Spinal cord (tissue), 10 donors: ENCODE results near the gene SQSTM1. TPM values are rescaled to one million over a fixed set of nuclear protein-coding genes. Genes with fewer than 3 reads are reported as not detected.

Experiments used
- DNase-seq, 6 donors: peaks; one replicate each; pipeline versions ENCODE4 v3.0.0 to v3.0.0-alpha.2; 2013 to 2015; ENCODE audit warnings: low spot score in 6 of 6, low read depth in 4 of 6
- H3K27ac ChIP-seq: one replicate; pipeline ENCODE4 v1.5.1; 2013; ENCODE audit warnings: low read depth, low read length, control low read depth
- H3K27me3 ChIP-seq: one replicate; pipeline ENCODE4 v1.6.1; 2013; ENCODE audit warnings: low read length; ENCODE audit not compliant: control insufficient read depth, insufficient read depth
- H3K36me3 ChIP-seq: one replicate; pipeline ENCODE4 v1.6.1; 2013; ENCODE audit warnings: low read length; ENCODE audit not compliant: control insufficient read depth, insufficient read depth
- H3K4me1 ChIP-seq: one replicate; pipeline ENCODE4 v1.6.1; 2013; ENCODE audit warnings: low read length; ENCODE audit not compliant: control insufficient read depth, insufficient read depth
- H3K4me3 ChIP-seq: one replicate; pipeline ENCODE4 v1.5.1; 2013; ENCODE audit warnings: low read depth, low read length, control low read depth
- H3K9me3 ChIP-seq: one replicate; pipeline ENCODE4 v1.6.1; 2013; ENCODE audit warnings: low read length; ENCODE audit not compliant: control insufficient read depth, insufficient read depth
- WGBS: methylation state at CpG from one replicate; pipeline ENCODE4 v1.1.5; 2013; ENCODE audit warnings: missing lambda C conversion rate; ENCODE audit not compliant: insufficient coverage; 5-methylcytosine and 5-hydroxymethylcytosine counted together
- polyA plus RNA-seq, 2 donors: library from polyadenylated mRNA; unstranded; fragments of 120-200 nt; gene quantifications; one replicate each; pipeline ENCODE4 v1.2.1, GENCODE V29; 2013; ENCODE audit not compliant: insufficient read length in 2 of 2
- total RNA-seq, 2 donors: library from RNA; depleted of rRNA in 1 of 2; stranded (reverse); fragments of 120-200 nt in 1 of 2; fragments of >200 nt in 1 of 2; gene quantifications; one replicate each; pipeline versions ENCODE4 v1.2.3 to v1.2.4, GENCODE V29; 2013 to 2014
- donor health status: healthy.

The SQSTM1 gene
- total and polyA plus RNA-seq, 4 donors, result 95.6 to 155 (median 119) TPM

DNA sequence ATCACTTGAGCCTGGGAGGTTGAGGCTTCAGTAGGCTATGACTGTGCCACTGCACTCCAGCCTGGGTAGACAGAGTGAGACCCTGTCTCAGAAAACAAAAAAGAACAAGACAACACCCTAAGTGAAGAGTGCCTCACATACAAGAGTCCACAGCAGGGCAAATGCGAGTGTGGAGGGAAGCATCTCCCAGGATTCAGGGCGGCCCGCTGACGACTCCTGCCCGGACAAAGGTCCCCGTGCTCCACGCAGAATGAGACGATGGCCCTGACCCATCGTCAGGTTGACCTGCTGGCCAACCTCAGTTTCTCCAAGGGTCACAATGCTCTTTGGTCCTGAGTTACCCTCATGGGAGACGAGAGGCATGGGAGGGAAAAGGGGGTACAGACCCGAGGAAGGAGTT is 19.6 kb downstream of the SQSTM1 start:
- Histone ChIP-seq H3K4me3 (no peak overlapping the region), H3K4me1 (no peaks in the 10 kb centered on the region), H3K9me3 (peaks cover 5% of the 10 kb centered on the region), H3K27me3 (no peaks in the 10 kb centered on the region), H3K27ac (no peak overlapping the region), H3K36me3 (peaks cover 80% of the 10 kb centered on the region)
- no peak for DNase-seq
- 96% methylated on average over 11 of the region's 11 CpGs for WGBS

DNA sequence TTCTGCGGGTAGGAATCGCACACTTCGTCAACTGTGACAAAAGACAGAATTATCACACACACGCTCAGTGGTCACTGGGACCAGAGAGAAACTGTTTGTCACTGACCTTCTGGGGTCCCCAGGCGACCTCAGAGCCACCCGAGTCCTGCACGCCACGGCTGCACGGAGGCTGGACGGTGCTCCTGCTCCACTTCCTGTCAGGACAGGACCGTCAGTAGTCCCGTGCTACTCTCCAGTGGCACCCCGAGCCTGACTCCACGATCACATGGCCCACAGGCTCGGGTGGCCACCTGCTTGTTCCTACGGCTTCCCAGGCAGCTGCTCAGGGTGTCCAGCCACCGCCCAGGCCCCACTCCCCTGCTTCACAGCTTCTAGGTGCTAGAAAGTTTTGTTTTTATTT is 20.1 kb downstream of the SQSTM1 start:
- 95% methylated on average over 17 of the region's 17 CpGs for WGBS
- peaks cover 5% of the 10 kb centered on the region for H3K9me3 ChIP-seq
- DNase-seq, result no peak
- no peaks in the 10 kb centered on the region for H3K4me1 ChIP-seq
- peaks cover 80% of the 10 kb centered on the region for H3K36me3 ChIP-seq
- no peaks in the 10 kb centered on the region for H3K27me3 ChIP-seq
- H3K4me3 ChIP-seq, result no peak overlapping the region
- no peak overlapping the region for H3K27ac ChIP-seq

DNA sequence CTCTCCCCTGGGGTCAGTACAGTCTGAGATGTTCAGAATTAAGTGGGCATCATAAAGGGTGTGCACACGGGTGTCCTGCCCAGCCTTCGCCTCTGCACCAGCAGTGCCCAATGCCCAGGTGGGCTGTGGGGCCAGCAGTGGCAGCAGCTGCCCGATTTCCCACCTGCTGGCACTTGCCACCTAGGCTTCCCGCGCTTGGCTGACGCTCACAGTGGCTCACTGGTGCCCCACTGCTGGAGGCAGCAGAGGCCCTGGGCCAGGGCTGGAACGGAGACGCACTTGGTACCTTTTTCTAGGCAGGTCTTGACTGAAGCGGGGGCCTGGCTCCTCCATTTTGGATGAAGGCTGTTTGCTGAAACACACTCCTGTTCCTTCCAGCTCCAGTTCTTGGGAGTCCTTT is 20.9 kb downstream of the SQSTM1 start:
- peaks cover 80% of the 10 kb centered on the region for H3K36me3 ChIP-seq
- H3K4me1 ChIP-seq, result no peaks in the 10 kb centered on the region
- no peak overlapping the region for H3K4me3 ChIP-seq
- H3K27me3 ChIP-seq, result no peaks in the 10 kb centered on the region
- DNase-seq, result no peak
- no peak overlapping the region for H3K27ac ChIP-seq
- peaks cover 5% of the 10 kb centered on the region for H3K9me3 ChIP-seq
- WGBS, result 92% methylated on average over 9 of the region's 9 CpGs

DNA sequence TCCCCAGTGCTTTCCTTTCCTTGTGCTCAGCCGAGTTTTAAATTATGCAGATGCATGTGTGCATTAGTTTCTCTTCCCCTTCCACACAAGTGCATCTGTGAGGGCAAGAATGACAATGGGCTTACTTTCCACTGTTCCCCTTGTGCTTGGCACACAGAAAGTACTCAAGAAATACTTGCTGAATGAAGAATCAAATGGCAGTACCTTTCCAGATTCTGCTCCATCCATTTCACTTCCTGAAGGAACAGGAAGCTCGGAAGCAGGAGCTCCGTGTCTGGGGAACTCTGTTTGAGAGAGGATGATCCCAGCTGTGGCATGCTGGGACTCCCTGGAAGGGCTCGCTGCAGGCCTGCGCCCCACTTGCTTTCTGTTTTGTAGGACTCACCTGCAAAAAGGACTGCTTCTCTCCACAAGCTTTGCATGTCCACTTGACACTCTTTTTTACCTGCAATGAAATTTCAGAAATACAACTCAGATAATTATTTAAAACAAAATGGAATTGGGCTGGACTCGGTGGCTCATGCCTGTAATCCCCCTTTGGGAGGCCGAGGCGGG is 32.4 kb downstream of the SQSTM1 start:
- Histone ChIP-seq H3K36me3 (peaks cover 39% of the 10 kb centered on the region), H3K4me1 (peaks cover 12% of the 10 kb centered on the region), H3K27me3 (no peaks in the 10 kb centered on the region), H3K4me3 (no peak overlapping the region), H3K9me3 (no peaks in the 10 kb centered on the region), H3K27ac (no peak overlapping the region)
- no peak for DNase-seq
- WGBS, result 100% methylated on average over 2 of the region's 8 CpGs

GRCh38 chr5:179854356-179854755 is 33.7 kb downstream of the SQSTM1 start:
- H3K36me3 ChIP-seq, result peaks cover 38% of the 10 kb centered on the region

GRCh38 chr5:179858241-179858585 is 37.5 kb downstream of the SQSTM1 start:
- peaks cover 25% of the 10 kb centered on the region for H3K4me1 ChIP-seq
- H3K27me3 ChIP-seq, result no peaks in the 10 kb centered on the region
- no peaks in the 10 kb centered on the region for H3K9me3 ChIP-seq
- peak overlapping the region; percentile 92 for H3K27ac ChIP-seq
- peak in 1 of 6 donors; percentile 22 for DNase-seq
- H3K4me3 ChIP-seq, result peak overlapping the region; percentile 96
- 0% methylated on average over 29 of the region's 32 CpGs for WGBS
- H3K36me3 ChIP-seq, result peaks cover 25% of the 10 kb centered on the region

More at GRCh38 chr5:179854356-179854755, 33.7 kb downstream of the SQSTM1 start:
- Histone ChIP-seq H3K4me1 (peaks cover 15% of the 10 kb centered on the region), H3K27me3 (no peaks in the 10 kb centered on the region), H3K27ac (no peak overlapping the region), H3K9me3 (no peaks in the 10 kb centered on the region), H3K4me3 (no peak overlapping the region)
- 87% methylated on average over 4 of the region's 8 CpGs for WGBS
- DNase-seq, result no peak

GRCh38 chr5:179858586-179859427 is 38.1 kb downstream of the SQSTM1 start, which contains the start of gene MRNIP:
Gene MRNIP, minus strand, starts transcription at chr5:179858817. Its CDS starts 21 bp downstream, at chr5:179858796.
- Histone ChIP-seq H3K9me3 (no peaks in the 10 kb centered on the region), H3K27me3 (no peaks in the 10 kb centered on the region), H3K36me3 (peaks cover 28% of the 10 kb centered on the region), H3K27ac (peak within 1 kb of the TSS; percentile 92), H3K4me3 (peak within 1 kb of the TSS; percentile 96), H3K4me1 (peaks cover 25% of the 10 kb centered on the region)
- WGBS, result under 1% methylated on average over 78 of the region's 90 CpGs
- peak; percentile 83 to 99 (median 92) for DNase-seq

- Histone ChIP-seq H3K4me1 (peaks cover 25% of the 10 kb centered on the region), H3K27ac (no peak overlapping the region), H3K4me3 (no peak overlapping the region), H3K27me3 (no peaks in the 10 kb centered on the region), H3K9me3 (no peaks in the 10 kb centered on the region), H3K36me3 (peaks cover 39% of the 10 kb centered on the region)
- WGBS, result 67% methylated on average over 7 of the region's 11 CpGs
- no peak for DNase-seq
Measured at GRCh38 chr5:179860301-179860700, 39.6 kb downstream of the SQSTM1 start.

- no peaks in the 10 kb centered on the region for H3K9me3 ChIP-seq
- peaks cover 27% of the 10 kb centered on the region for H3K4me1 ChIP-seq
- H3K27me3 ChIP-seq, result no peaks in the 10 kb centered on the region
- no peak overlapping the region for H3K27ac ChIP-seq
- peaks cover 52% of the 10 kb centered on the region for H3K36me3 ChIP-seq
- H3K4me3 ChIP-seq, result no peak overlapping the region
- no peak for DNase-seq
- WGBS, result 100% methylated on average over 1 of the region's 2 CpGs
Measured at GRCh38 chr5:179862296-179862695, 41.6 kb downstream of the SQSTM1 start.

DNA sequence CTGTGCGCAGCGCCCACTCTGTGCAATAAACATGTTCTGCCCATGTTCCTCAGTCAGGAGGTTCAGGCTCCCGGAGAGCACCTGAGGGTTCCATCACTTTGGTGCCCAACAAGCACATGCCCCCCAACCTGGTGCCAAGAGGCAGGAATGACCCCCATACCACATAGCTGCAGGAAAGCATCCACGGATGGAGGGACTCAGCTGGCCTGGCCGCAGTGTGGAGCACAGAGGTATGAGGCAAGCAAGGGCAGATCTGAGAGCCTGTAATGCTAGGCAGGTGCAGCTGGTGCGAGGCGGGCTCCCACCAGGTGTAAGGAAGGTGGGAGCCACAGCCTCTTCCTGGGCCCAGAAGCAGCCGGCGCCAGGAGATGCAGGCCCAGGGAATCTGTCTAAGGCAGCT is 42.2 kb downstream of the SQSTM1 start:
- Histone ChIP-seq H3K9me3 (no peaks in the 10 kb centered on the region), H3K27ac (no peak overlapping the region), H3K4me3 (no peak overlapping the region), H3K4me1 (peaks cover 21% of the 10 kb centered on the region), H3K36me3 (peaks cover 58% of the 10 kb centered on the region), H3K27me3 (no peaks in the 10 kb centered on the region)
- WGBS, result 97% methylated on average over 7 of the region's 9 CpGs
- no peak for DNase-seq
